Breast epithelium (tissue), 3 donors: ENCODE results near the gene GLB1L2.

Experiments
- POLR2A ChIP-seq: fragments of 450-650 bp; IDR thresholded peaks from one replicate; pipeline ENCODE4 v1.6.1; 2016; ENCODE audit warnings: antibody characterized with exemption, mild to moderate bottlenecking, moderate library complexity
- POLR2AphosphoS5 ChIP-seq, 3 donors: sonication (generic); formaldehyde crosslinking; IDR thresholded peaks; one replicate each; pipeline ENCODE4 v1.6.1; 2017; ENCODE audit warnings: antibody characterized with exemption in 3 of 3
- TF ChIP-seq, protein P1 (sequence below), 3 donors: fragments of 450-650 bp; IDR thresholded peaks; one replicate each; pipeline ENCODE4 v1.5.1; 2016 to 2017; ENCODE audit warnings: antibody characterized with exemption in 3 of 3, mild to moderate bottlenecking in 3 of 3, moderate library complexity in 3 of 3

- TF ChIP-seq, protein P1, sequence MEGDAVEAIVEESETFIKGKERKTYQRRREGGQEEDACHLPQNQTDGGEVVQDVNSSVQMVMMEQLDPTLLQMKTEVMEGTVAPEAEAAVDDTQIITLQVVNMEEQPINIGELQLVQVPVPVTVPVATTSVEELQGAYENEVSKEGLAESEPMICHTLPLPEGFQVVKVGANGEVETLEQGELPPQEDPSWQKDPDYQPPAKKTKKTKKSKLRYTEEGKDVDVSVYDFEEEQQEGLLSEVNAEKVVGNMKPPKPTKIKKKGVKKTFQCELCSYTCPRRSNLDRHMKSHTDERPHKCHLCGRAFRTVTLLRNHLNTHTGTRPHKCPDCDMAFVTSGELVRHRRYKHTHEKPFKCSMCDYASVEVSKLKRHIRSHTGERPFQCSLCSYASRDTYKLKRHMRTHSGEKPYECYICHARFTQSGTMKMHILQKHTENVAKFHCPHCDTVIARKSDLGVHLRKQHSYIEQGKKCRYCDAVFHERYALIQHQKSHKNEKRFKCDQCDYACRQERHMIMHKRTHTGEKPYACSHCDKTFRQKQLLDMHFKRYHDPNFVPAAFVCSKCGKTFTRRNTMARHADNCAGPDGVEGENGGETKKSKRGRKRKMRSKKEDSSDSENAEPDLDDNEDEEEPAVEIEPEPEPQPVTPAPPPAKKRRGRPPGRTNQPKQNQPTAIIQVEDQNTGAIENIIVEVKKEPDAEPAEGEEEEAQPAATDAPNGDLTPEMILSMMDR (IDR thresholded peaks at IDR 0.05) = no peak
- no peak for TF ChIP-seq POLR2A
- no peak for TF ChIP-seq POLR2AphosphoS5 (IDR thresholded peaks at IDR 0.05)
These were observed 6.3 kb downstream of the GLB1L2 start for GRCh38 chr11:134338068-134338467.
